ENCODE data around the gene SGF29. TPM values are rescaled to one million over a fixed set of nuclear protein-coding genes. Genes with fewer than 3 reads are reported as not detected.

The SGF29 gene
- total RNA-seq, 1 experiment from 2014 or later, result 22.3 TPM

DNA sequence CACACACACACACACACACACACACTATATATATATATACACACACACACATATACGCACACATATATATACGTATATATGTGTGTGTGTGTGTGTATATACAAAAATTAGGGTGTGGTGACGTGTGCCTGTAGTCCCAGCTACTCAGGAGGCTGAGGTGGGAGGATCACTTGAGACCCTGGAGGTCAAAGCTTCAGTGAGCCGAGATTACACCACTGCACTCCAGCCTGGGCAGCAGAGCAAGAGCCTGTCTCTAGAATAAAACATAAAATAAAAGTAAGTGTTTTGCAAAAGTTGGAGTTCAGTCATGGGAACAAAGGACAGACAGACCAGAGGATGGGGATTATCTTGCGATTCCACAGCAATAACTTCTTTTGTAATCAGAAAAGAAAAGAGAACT lies 25.7 kb upstream of the SGF29 start:
- intact Hi-C loops (cut with micrococcal nuclease), result no loop called here
- no peak overlapping the region for H2AFZ ChIP-seq (ENCODE audit: low read length)

DNA sequence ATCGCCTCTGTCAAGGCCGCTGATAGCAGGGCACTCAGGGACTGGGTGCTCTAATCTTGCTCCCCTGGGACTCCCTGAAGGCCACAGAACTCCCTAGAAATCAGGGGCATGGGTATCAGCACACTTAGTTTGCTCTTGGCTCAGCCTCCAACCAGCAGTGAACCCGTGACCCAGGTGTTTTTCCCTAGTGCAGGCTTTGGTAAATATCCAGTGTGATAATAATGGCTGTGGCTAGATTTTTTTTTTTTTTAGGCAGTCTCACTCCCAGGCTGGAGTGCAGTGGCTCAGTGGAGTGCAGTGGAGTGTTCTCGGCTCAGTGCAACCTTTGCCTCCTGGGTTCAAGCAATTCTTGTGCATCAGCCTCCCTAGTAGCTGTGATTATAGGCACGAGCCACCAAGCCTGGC lies 25.3 kb upstream of the SGF29 start:
- intact Hi-C loops (cut with micrococcal nuclease), result no loop called here
- H3K27ac ChIP-seq (ENCODE audit: low read length), result no peak overlapping the region

More for the DNA sequence above, 25.7 kb upstream of the SGF29 start:
- Histone ChIP-seq H3K4me3 (ENCODE audit: low read length) (no peak overlapping the region), H3K79me2 (ENCODE audit: low read length) (no peaks in the 10 kb centered on the region), H3K36me3 (ENCODE audit: low read depth, low read length) (no peaks in the 10 kb centered on the region), H3F3A (ENCODE audit: low read length, unreplicated experiment) (no peaks in the 10 kb centered on the region), H3K27ac (ENCODE audit: low read length) (no peak overlapping the region), H3K9me3 (ENCODE audit: low read length) (no peaks in the 10 kb centered on the region), H3K4me2 (ENCODE audit: low read length) (no peak overlapping the region), H4K20me1 (ENCODE audit: low read length) (no peaks in the 10 kb centered on the region), H3K9me2 (replicated peaks; ENCODE audit: low read length) (no peaks in the 10 kb centered on the region), H3K9ac (ENCODE audit: low read length) (no peak overlapping the region), H3K4me1 (ENCODE audit: insufficient read depth, low read length) (no peaks in the 10 kb centered on the region), H3K27me3 (ENCODE audit: low read length) (no peaks in the 10 kb centered on the region)
- BruUV-seq (replicated peaks), result no TSS peak
- ATAC-seq, result no peak
- DNase-seq, result no peak
- CTCF ChIA-PET, result no interaction called here
- TF ChIP-seq EZH2 (IDR thresholded peaks at IDR 0.05; ENCODE audit: low read length, unreplicated experiment) (no peak), EZH2phosphoT487 (IDR thresholded peaks at IDR 0.05; ENCODE audit: borderline replicate concordance, low read length) (no peak)
- TF ChIP-seq, protein P1, sequence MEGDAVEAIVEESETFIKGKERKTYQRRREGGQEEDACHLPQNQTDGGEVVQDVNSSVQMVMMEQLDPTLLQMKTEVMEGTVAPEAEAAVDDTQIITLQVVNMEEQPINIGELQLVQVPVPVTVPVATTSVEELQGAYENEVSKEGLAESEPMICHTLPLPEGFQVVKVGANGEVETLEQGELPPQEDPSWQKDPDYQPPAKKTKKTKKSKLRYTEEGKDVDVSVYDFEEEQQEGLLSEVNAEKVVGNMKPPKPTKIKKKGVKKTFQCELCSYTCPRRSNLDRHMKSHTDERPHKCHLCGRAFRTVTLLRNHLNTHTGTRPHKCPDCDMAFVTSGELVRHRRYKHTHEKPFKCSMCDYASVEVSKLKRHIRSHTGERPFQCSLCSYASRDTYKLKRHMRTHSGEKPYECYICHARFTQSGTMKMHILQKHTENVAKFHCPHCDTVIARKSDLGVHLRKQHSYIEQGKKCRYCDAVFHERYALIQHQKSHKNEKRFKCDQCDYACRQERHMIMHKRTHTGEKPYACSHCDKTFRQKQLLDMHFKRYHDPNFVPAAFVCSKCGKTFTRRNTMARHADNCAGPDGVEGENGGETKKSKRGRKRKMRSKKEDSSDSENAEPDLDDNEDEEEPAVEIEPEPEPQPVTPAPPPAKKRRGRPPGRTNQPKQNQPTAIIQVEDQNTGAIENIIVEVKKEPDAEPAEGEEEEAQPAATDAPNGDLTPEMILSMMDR (conservative IDR thresholded peaks at IDR 0.05; ENCODE audit: low read depth, low read length), result no peak
- POLR2A ChIA-PET (ENCODE audit: unreplicated experiment), result no interaction called here

DNA sequence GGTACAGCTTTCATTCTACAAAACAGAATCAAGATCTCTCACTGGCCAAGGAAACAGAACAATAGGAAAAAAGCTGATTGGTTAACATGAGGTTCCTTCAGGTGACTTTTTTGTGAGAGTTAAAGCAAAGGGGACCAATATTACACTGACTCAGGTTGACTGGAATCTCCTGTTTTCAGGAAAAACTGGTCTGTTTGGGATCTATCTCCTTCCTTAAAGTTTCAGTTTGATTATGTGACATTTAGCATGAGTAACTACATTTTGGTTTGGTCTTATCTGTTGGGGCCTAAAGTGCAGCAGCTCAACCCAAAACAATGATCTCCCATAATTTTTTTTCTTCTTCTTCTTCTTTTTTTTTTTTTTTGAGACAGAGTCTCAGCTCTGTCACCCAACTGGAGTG lies 24.6 kb upstream of the SGF29 start:
- Histone ChIP-seq H3K79me2 (ENCODE audit: low read length) (no peaks in the 10 kb centered on the region), H4K20me1 (ENCODE audit: low read length) (no peaks in the 10 kb centered on the region), H3K4me2 (ENCODE audit: low read length) (no peak overlapping the region), H3K27me3 (ENCODE audit: low read length) (no peaks in the 10 kb centered on the region), H3K4me3 (ENCODE audit: low read length) (no peak overlapping the region), H3K9me2 (replicated peaks; ENCODE audit: low read length) (no peaks in the 10 kb centered on the region), H3K9me3 (ENCODE audit: low read length) (no peaks in the 10 kb centered on the region), H3K36me3 (ENCODE audit: low read depth, low read length) (no peaks in the 10 kb centered on the region), H3K27ac (ENCODE audit: low read length) (no peak overlapping the region), H3K4me1 (ENCODE audit: insufficient read depth, low read length) (no peaks in the 10 kb centered on the region), H2AFZ (ENCODE audit: low read length) (no peak overlapping the region), H3K9ac (ENCODE audit: low read length) (no peak overlapping the region), H3F3A (ENCODE audit: low read length, unreplicated experiment) (no peaks in the 10 kb centered on the region)
- ChIA-PET POLR2A (ENCODE audit: unreplicated experiment) (no interaction called here), CTCF (no interaction called here)
- DNase-seq (peak; percentile 28), ATAC-seq (no peak)
- intact Hi-C loops (cut with micrococcal nuclease), result no loop called here
- no peak for TF ChIP-seq EZH2 (IDR thresholded peaks at IDR 0.05; ENCODE audit: low read length, unreplicated experiment)
- TF ChIP-seq, protein P1 (conservative IDR thresholded peaks at IDR 0.05; ENCODE audit: low read depth, low read length), result no peak
- no peak for TF ChIP-seq EZH2phosphoT487 (IDR thresholded peaks at IDR 0.05; ENCODE audit: borderline replicate concordance, low read length)
- no TSS peak for BruUV-seq (replicated peaks)

More for the DNA sequence above, 25.3 kb upstream of the SGF29 start:
- Histone ChIP-seq H3K9ac (ENCODE audit: low read length) (no peak overlapping the region), H2AFZ (ENCODE audit: low read length) (no peak overlapping the region), H4K20me1 (ENCODE audit: low read length) (no peaks in the 10 kb centered on the region), H3K36me3 (ENCODE audit: low read depth, low read length) (no peaks in the 10 kb centered on the region), H3K9me2 (replicated peaks; ENCODE audit: low read length) (no peaks in the 10 kb centered on the region), H3K9me3 (ENCODE audit: low read length) (no peaks in the 10 kb centered on the region), H3K79me2 (ENCODE audit: low read length) (no peaks in the 10 kb centered on the region), H3K4me3 (ENCODE audit: low read length) (no peak overlapping the region), H3K4me1 (ENCODE audit: insufficient read depth, low read length) (no peaks in the 10 kb centered on the region), H3K4me2 (ENCODE audit: low read length) (no peak overlapping the region), H3K27me3 (ENCODE audit: low read length) (no peaks in the 10 kb centered on the region), H3F3A (ENCODE audit: low read length, unreplicated experiment) (no peaks in the 10 kb centered on the region)
- DNase-seq (no peak), ATAC-seq (no peak)
- no TSS peak for BruUV-seq (replicated peaks)
- CTCF ChIA-PET, result no interaction called here
- TF ChIP-seq EZH2phosphoT487 (IDR thresholded peaks at IDR 0.05; ENCODE audit: borderline replicate concordance, low read length) (no peak), EZH2 (IDR thresholded peaks at IDR 0.05; ENCODE audit: low read length, unreplicated experiment) (no peak)
- TF ChIP-seq, protein P1 (conservative IDR thresholded peaks at IDR 0.05; ENCODE audit: low read depth, low read length), result no peak
- POLR2A ChIA-PET (ENCODE audit: unreplicated experiment), result no interaction called here
